B cell (primary cell): Measurements from ENCODE around the gene RBFA. TPM values are rescaled to one million over a fixed set of nuclear protein-coding genes. Genes with fewer than 3 reads are reported as not detected.

Experiments used
- ATAC-seq: fragments of 200-7000 bp; cut with Tn5 transposase; one replicate; pipeline ENCODE4 v1.10.0; 2021; ENCODE audit warnings: low read depth, mild to moderate bottlenecking, moderate number of reproducible peaks, moderate library complexity
- CTCF ChIA-PET: fragments of 350-600 bp; sonication (Branson Sonifier 250); formaldehyde crosslinking; loops from one replicate; lab custom pipeline; 2021; ENCODE audit warnings: antibody characterized with exemption, inconsistent platforms; lab: Charles Lee
- POLR2A ChIA-PET: fragments of 350-600 bp; sonication (Branson Sonifier 250); formaldehyde crosslinking; loops from one replicate; lab custom pipeline; 2021; ENCODE audit warnings: antibody characterized with exemption; lab: Charles Lee
- DNase-seq: peaks from one replicate; pipeline ENCODE4 v3.0.0; 2013
- H2AFZ ChIP-seq: 2 replicates; pipeline ENCODE4 v1.6.1; 2012; ENCODE audit warnings: mild to moderate bottlenecking, low read depth, low read length; ENCODE audit not compliant: insufficient read depth, poor library complexity, severe bottlenecking
- H3K27ac ChIP-seq, 2 donors: 1 replicate in 1 of 2; 2 replicates in 1 of 2; pipeline ENCODE4 v1.5.1; 2012 to 2013; ENCODE audit warnings: low read length in 2 of 2, mild to moderate bottlenecking in 2 of 2, moderate library complexity in 1 of 2
- H3K27me3 ChIP-seq, 4 experiments: fragments of 200-600 bp in 1 of 4; sonication (generic) in 1 of 4; replicated peaks in 1 of 4; 1 replicate in 2 of 4; 2 replicates in 2 of 4; pipeline versions ENCODE4 v1.6.1 to v1.7.0; 2013 to 2016; ENCODE audit warnings: low read length in 3 of 4, mild to moderate bottlenecking in 2 of 4, mixed read lengths in 1 of 4, moderate library complexity in 1 of 4; ENCODE audit not compliant: insufficient read depth in 4 of 4, control insufficient read depth in 3 of 4; ENCODE audit errors: control extremely low read depth in 1 of 4
- H3K36me3 ChIP-seq, 2 experiments: replicated peaks in 1 of 2; 1 replicate in 1 of 2; 2 replicates in 1 of 2; pipeline versions ENCODE4 v1.6.1 to v1.7.1; 2013; ENCODE audit warnings: low read length in 1 of 2; ENCODE audit not compliant: insufficient read depth in 2 of 2, control insufficient read depth in 1 of 2; ENCODE audit errors: control extremely low read depth in 1 of 2, extremely low read depth in 1 of 2
- H3K4me1 ChIP-seq, 2 donors: fragments of 200-600 bp in 1 of 2; sonication (generic) in 1 of 2; 1 replicate in 1 of 2; 2 replicates in 1 of 2; pipeline versions ENCODE4 v1.5.1 to v1.6.1; 2013 to 2017; ENCODE audit warnings: low read length in 2 of 2; ENCODE audit not compliant: control insufficient read depth in 2 of 2, insufficient read depth in 2 of 2
- H3K4me2 ChIP-seq: replicated peaks from 2 replicates; pipeline ENCODE3; 2012; ENCODE audit warnings: mild to moderate bottlenecking, low read depth, low read length; ENCODE audit not compliant: poor library complexity, severe bottlenecking
- H3K4me3 ChIP-seq, 5 experiments: fragments of 200-600 bp in 1 of 5; sonication (generic) in 1 of 5; 1 replicate in 3 of 5; 2 replicates in 2 of 5; pipeline versions ENCODE4 v1.5.1 to v1.7.0; 2011 to 2016; ENCODE audit warnings: low read length in 4 of 5, mild to moderate bottlenecking in 4 of 5, low read depth in 2 of 5, control low read depth in 1 of 5, moderate library complexity in 1 of 5; ENCODE audit not compliant: insufficient read depth in 1 of 5; ENCODE audit errors: control extremely low read depth in 1 of 5, extremely low read depth in 1 of 5
- H3K79me2 ChIP-seq: fragments of 200-600 bp; sonication (generic); one replicate; pipeline ENCODE4 v1.6.0; 2016; ENCODE audit warnings: low read length; ENCODE audit not compliant: control insufficient read depth, insufficient read depth
- H3K9ac ChIP-seq: fragments of 200-600 bp; sonication (generic); 2 replicates; pipeline ENCODE4 v1.6.1; 2017; ENCODE audit warnings: mild to moderate bottlenecking, low read length, moderate library complexity
- H3K9me3 ChIP-seq, 3 donors: one replicate each; pipeline versions ENCODE4 v1.6.1 to v1.7.1; 2013; ENCODE audit warnings: low read length in 2 of 3; ENCODE audit not compliant: control insufficient read depth in 2 of 3, insufficient read depth in 1 of 3; ENCODE audit errors: control extremely low read depth in 1 of 3
- H4K20me1 ChIP-seq: 2 replicates; pipeline ENCODE4 v1.6.0; 2012; ENCODE audit warnings: mild to moderate bottlenecking, low read length; ENCODE audit not compliant: insufficient read depth, control insufficient read depth, poor library complexity, severe bottlenecking
- H3K27ac Mint-ChIP-seq: one replicate; pipeline ENCODE4 v1.8.0; 2021; ENCODE audit warnings: mixed read lengths
- H3K27me3 Mint-ChIP-seq: one replicate; pipeline ENCODE4 v1.8.0; 2021; ENCODE audit warnings: mixed read lengths
- H3K4me1 Mint-ChIP-seq: one replicate; pipeline ENCODE4 v1.8.0; 2021; ENCODE audit warnings: mixed read lengths
- H3K4me3 Mint-ChIP-seq: one replicate; pipeline ENCODE4 v1.8.0; 2021; ENCODE audit warnings: mixed read lengths
- H3K9me3 Mint-ChIP-seq: one replicate; pipeline ENCODE4 v1.8.0; 2022; ENCODE audit warnings: mixed read lengths; ENCODE audit not compliant: insufficient read depth
- CTCF ChIP-seq: fragments of 200-600 bp; IDR thresholded peaks from one replicate; pipeline ENCODE4 v1.8.0; 2022; ENCODE audit warnings: antibody characterized with exemption, mild to moderate bottlenecking
- EZH2 ChIP-seq: IDR thresholded peaks from 2 replicates; pipeline ENCODE4 v1.6.1; 2012; ENCODE audit warnings: borderline replicate concordance, low read depth, mild to moderate bottlenecking, moderate library complexity, low read length; ENCODE audit not compliant: insufficient read depth, poor library complexity, severe bottlenecking
- WGBS: methylation state at CpG from one replicate; pipeline ENCODE4 v1.1.5; 2013; ENCODE audit warnings: missing lambda C conversion rate; ENCODE audit not compliant: insufficient coverage; 5-methylcytosine and 5-hydroxymethylcytosine counted together
- intact Hi-C: fragments of 100-400 bp; cut with micrococcal nuclease; formaldehyde crosslinking; loops from one replicate; pipeline ENCODE4 v1.10.0; 2022
- polyA plus RNA-seq: library from polyadenylated mRNA; depleted of rRNA; stranded (reverse); fragments of >200 nt; gene quantifications from 2 replicates; pipeline ENCODE4 v1.2.3, GENCODE V29; 2012
- total RNA-seq, 2 donors: library from RNA; stranded (reverse); fragments of 120-200 nt in 1 of 2; gene quantifications; 1 replicate in 1 of 2; 2 replicates in 1 of 2; pipeline versions ENCODE4 v1.2.3 to v1.2.4, GENCODE V29; 2013 to 2022

The RBFA gene
- total and polyA plus RNA-seq, 2 donors (not counting 1 experiment from before 2014, with no cell fraction given) = 22.0 to 24.2 TPM

- Histone ChIP-seq H3K27ac (no peak overlapping the region), H4K20me1 (peaks cover 74% of the 10 kb centered on the region), H3K36me3 (peaks cover 0 to 30% of the 10 kb centered on the region in 2 experiments), H3K4me3 (no peak overlapping the region), H2AFZ (no peak overlapping the region), H3K27me3 (no peaks in the 10 kb centered on the region), H3K4me2 (no peak overlapping the region), H3K4me1 (peaks cover 15 to 23% of the 10 kb centered on the region in 2 donors), H3K79me2 (peaks cover 81% of the 10 kb centered on the region), H3K9me3 (no peaks in the 10 kb centered on the region), H3K9ac (no peak overlapping the region)
- ChIA-PET POLR2A (interaction anchor here (0.7 kb wide), 1 partner anchor 132 kb away, joined by 3 read pairs; no protein-coding TSS in a partner anchor), CTCF (interaction anchor here (0.7 to 1.4 kb wide), 2 partner anchors 33 to 304 kb away, joined by 4 read pairs; no protein-coding TSS in a partner anchor)
- no peak for ATAC-seq
- TF ChIP-seq CTCF (no peak), EZH2 (no peak)
- DNase-seq = no peak
- no peaks in the 10 kb centered on the region for H3K9me3 Mint-ChIP-seq
- no peak overlapping the region for H3K4me3 Mint-ChIP-seq
- H3K4me1 Mint-ChIP-seq = peaks cover 57% of the 10 kb centered on the region
- 94% methylated on average over 12 of the region's 12 CpGs for WGBS
- intact Hi-C loops = loop anchor here (10.0 kb wide), 1 partner anchor 160 kb away; no protein-coding TSS in a partner anchor
- no peaks in the 10 kb centered on the region for H3K27me3 Mint-ChIP-seq
- no peak overlapping the region for H3K27ac Mint-ChIP-seq
These were observed 49.1 kb upstream of the RBFA start for GRCh38 chr18:79985172-79985571.

- H3K9ac ChIP-seq = no peak overlapping the region
- TF ChIP-seq EZH2 (no peak), CTCF (no peak)
These were observed 47.5 kb upstream of the RBFA start for GRCh38 chr18:79986726-79987125.

More at GRCh38 chr18:79986726-79987125, 47.5 kb upstream of the RBFA start:
- no peak for ATAC-seq
- ChIA-PET POLR2A (no interaction called here), CTCF (no interaction called here)
- no peaks in the 10 kb centered on the region for H3K9me3 Mint-ChIP-seq
- Histone ChIP-seq H3K27ac (peak overlapping the region; percentile 12 to 94), H3K4me2 (peak overlapping the region; percentile 92), H4K20me1 (peaks cover 61% of the 10 kb centered on the region), H3K27me3 (no peaks in the 10 kb centered on the region), H2AFZ (no peak overlapping the region), H3K79me2 (peaks cover 66% of the 10 kb centered on the region), H3K4me1 (peaks cover 15 to 23% of the 10 kb centered on the region in 2 donors), H3K4me3 (no peak overlapping the region), H3K9me3 (no peaks in the 10 kb centered on the region), H3K36me3 (peaks cover 0 to 28% of the 10 kb centered on the region in 2 experiments)
- peak overlapping the region; percentile 89 for H3K4me3 Mint-ChIP-seq
- WGBS = 76% methylated on average over 6 of the region's 7 CpGs
- intact Hi-C loops = loop anchor here (10.0 kb wide), 1 partner anchor 158 kb away; no protein-coding TSS in a partner anchor
- peak overlapping the region; percentile 59 for H3K27ac Mint-ChIP-seq
- DNase-seq = no peak
- no peaks in the 10 kb centered on the region for H3K27me3 Mint-ChIP-seq
- peaks cover 47% of the 10 kb centered on the region for H3K4me1 Mint-ChIP-seq
